Measurements from ENCODE around the gene ARHGEF17. TPM values are rescaled to one million over a fixed set of nuclear protein-coding genes. Genes with fewer than 3 reads are reported as not detected.

The ARHGEF17 gene
- total and polyA plus RNA-seq, 2 of the 13 experiments (the other 11 are each of a cell fraction or from before 2014, with no cell fraction given): 10.7 to 28.8 TPM

GRCh38 chr11:73380897-73381410 lies 72.9 kb downstream of the ARHGEF17 start (continued):
- TF ChIP-seq HNF1A (IDR thresholded peaks at IDR 0.05; ENCODE audit: low read depth): no peak
- TF ChIP-seq HNF1A (CRISPR knock-in tag; IDR thresholded peaks at IDR 0.05; ENCODE audit: borderline replicate concordance): no peak
- no peak for TF ChIP-seq SRY (CRISPR knock-in tag; IDR thresholded peaks at IDR 0.05)
- no peak for TF ChIP-seq SNAPC4 (CRISPR knock-in tag; IDR thresholded peaks at IDR 0.05)
- no peak for TF ChIP-seq AGO1 (IDR thresholded peaks at IDR 0.05; ENCODE audit: low read depth, low read length, poor library complexity, severe bottlenecking)
- no peak for TF ChIP-seq ZNF329 (CRISPR knock-in tag; IDR thresholded peaks at IDR 0.05; ENCODE audit: low read depth)
- no peak for TF ChIP-seq ZFP82 (CRISPR knock-in tag; IDR thresholded peaks at IDR 0.05; ENCODE audit: borderline replicate concordance)
- no peak for TF ChIP-seq MAFF (IDR thresholded peaks at IDR 0.05; ENCODE audit: low read depth, low read length)
- no peak for TF ChIP-seq ZNF207 (IDR thresholded peaks at IDR 0.05; ENCODE audit: borderline replicate concordance)

Measured in HepG2 (cell line).